Right ventricle myocardium inferior (tissue), 1 donor: ENCODE measurements around the gene MAPK1. TPM values are rescaled to one million over a fixed set of nuclear protein-coding genes. Genes with fewer than 3 reads are reported as not detected.

Source experiments
- total RNA-seq: library from RNA; stranded (reverse); fragmentation: NEBNext Ultra II Directional; extraction: Animal tissue kit (Norgen Biotek cat#: 25700); gene quantifications from one replicate; pipeline ENCODE4 v1.2.1, GENCODE V29; 2021
- donor health status: DM: no; HTN: yes; CAD: no; lungs with severe emphysema.

The MAPK1 gene
- total RNA-seq, 1 donor from 2014 or later: 79.2 TPM

Other genes with a start within 250 kb of the MAPK1 start
- gene YDJC, start 237.6 kb downstream of the MAPK1 start, total RNA-seq: 5.4 TPM
- gene CCDC116, start 234.9 kb downstream of the MAPK1 start, total RNA-seq: 0.16 TPM
- 20.7 TPM for gene SDF2L1, start 225.3 kb downstream of the MAPK1 start, total RNA-seq
- gene PPIL2, start 201.6 kb downstream of the MAPK1 start, total RNA-seq: 24.5 TPM
- 4.4 TPM for gene YPEL1, start 131.9 kb downstream of the MAPK1 start, total RNA-seq
- 18.9 TPM for gene PPM1F, start 85.2 kb upstream of the MAPK1 start, total RNA-seq
- gene TOP3B, start 115.1 kb upstream of the MAPK1 start, total RNA-seq: 10.4 TPM